HepG2 (cell line): Measurements from ENCODE around the gene ATP8A1. TPM values are rescaled to one million over a fixed set of nuclear protein-coding genes. Genes with fewer than 3 reads are reported as not detected.
A peak's percentile ranks its signal among the peaks of the same experiment; 100 is the strongest.

Experiments
- AGO2 ChIP-seq: fragments of 200-400 bp; formaldehyde crosslinking; optimal IDR thresholded peaks from 2 replicates; pipeline ENCODE3; 2017; ENCODE audit warnings: mild to moderate bottlenecking, low read depth, low read length, moderate library complexity
- AKAP8 ChIP-seq: sonication (generic); formaldehyde crosslinking; IDR thresholded peaks from 2 replicates; pipeline ENCODE4 v1.5.1; 2020; ENCODE audit warnings: mild to moderate bottlenecking, missing genetic modification reagents
- ATRX ChIP-seq: sonication (generic); formaldehyde crosslinking; IDR thresholded peaks from 2 replicates; pipeline ENCODE4 v1.4.0; 2020; ENCODE audit warnings: missing genetic modification reagents, borderline replicate concordance
- HOXD1 ChIP-seq: sonication (generic); formaldehyde crosslinking; IDR thresholded peaks from 2 replicates; pipeline ENCODE4 v1.5.0; 2020; ENCODE audit warnings: missing genetic modification reagents
- IRX3 ChIP-seq: sonication (generic); formaldehyde crosslinking; IDR thresholded peaks from 2 replicates; pipeline ENCODE4 v1.8.1; 2023; ENCODE audit warnings: mild to moderate bottlenecking, low read depth, missing genetic modification reagents, borderline replicate concordance
- KAT7 ChIP-seq: IDR thresholded peaks from 2 replicates; pipeline ENCODE4 v1.6.1; 2018; ENCODE audit warnings: borderline replicate concordance, missing compliant biosample characterization
- KLF13 ChIP-seq: sonication (generic); formaldehyde crosslinking; IDR thresholded peaks from 2 replicates; pipeline ENCODE4 v1.4.0; 2020; ENCODE audit warnings: mild to moderate bottlenecking, missing genetic modification reagents
- NR2F2 ChIP-seq: IDR thresholded peaks from 2 replicates; pipeline ENCODE4 v1.6.1; 2012; ENCODE audit warnings: low read depth, inconsistent platforms, borderline replicate concordance
- POLR2A ChIP-seq, 2 experiments: IDR thresholded peaks; 2 replicates each; pipeline ENCODE4 v1.6.1; 2011; ENCODE audit warnings: low read depth in 2 of 2, low read length in 2 of 2, mild to moderate bottlenecking in 1 of 2, moderate library complexity in 1 of 2; ENCODE audit not compliant: insufficient read depth in 1 of 2
- PPARG ChIP-seq: conservative IDR thresholded peaks from 2 replicates; pipeline ENCODE4 v1.6.1; 2016; ENCODE audit warnings: missing biosample characterization, missing genetic modification reagents
- RBM22 ChIP-seq: fragments of 200-400 bp; formaldehyde crosslinking; optimal IDR thresholded peaks from 2 replicates; pipeline ENCODE3; 2017; ENCODE audit warnings: mild to moderate bottlenecking, low read length, moderate library complexity
- REL ChIP-seq: sonication (generic); formaldehyde crosslinking; conservative IDR thresholded peaks from 2 replicates; pipeline ENCODE4 v1.8.0; 2022; ENCODE audit warnings: mild to moderate bottlenecking, missing genetic modification reagents, moderate library complexity
- STAT5B ChIP-seq: sonication (generic); formaldehyde crosslinking; IDR thresholded peaks from 2 replicates; pipeline ENCODE4 v1.4.0; 2020; ENCODE audit warnings: missing genetic modification reagents
- TRIM22 ChIP-seq: fragments of 450-650 bp; IDR thresholded peaks from 2 replicates; pipeline ENCODE4 v1.6.1; 2017
- ZNF160 ChIP-seq: sonication (generic); formaldehyde crosslinking; IDR thresholded peaks from 2 replicates; pipeline ENCODE4 v1.8.0; 2022; ENCODE audit warnings: mild to moderate bottlenecking, inconsistent platforms, missing genetic modification reagents
- ZNF282 ChIP-seq: fragments of 450-650 bp; IDR thresholded peaks from 2 replicates; pipeline ENCODE4 v1.6.1; 2018; ENCODE audit not compliant: partially characterized antibody
- ZNF331 ChIP-seq: sonication (generic); formaldehyde crosslinking; IDR thresholded peaks from 2 replicates; pipeline ENCODE4 v1.4.0; 2020; ENCODE audit warnings: missing genetic modification reagents
- ZNF451 ChIP-seq: sonication (generic); formaldehyde crosslinking; IDR thresholded peaks from 2 replicates; pipeline ENCODE4 v1.5.0; 2020; ENCODE audit warnings: mild to moderate bottlenecking, missing genetic modification reagents
- ZNF552 ChIP-seq: sonication (generic); formaldehyde crosslinking; IDR thresholded peaks from 2 replicates; pipeline ENCODE4 v1.9.0; 2022; ENCODE audit warnings: missing genetic modification reagents, mild to moderate bottlenecking, borderline replicate concordance
- ZNF879 ChIP-seq: sonication (generic); formaldehyde crosslinking; IDR thresholded peaks from 2 replicates; pipeline ENCODE4 v1.8.1; 2023; ENCODE audit warnings: missing genetic modification reagents
- polyA plus RNA-seq, 8 experiments: library from polyadenylated mRNA; depleted of rRNA in 3 of 8; stranded (reverse) in 7 of 8; unstranded in 1 of 8; fragments of >200 nt; fragmentation: Illumina TruSeq in 4 of 8; extraction: Trizol in 4 of 8; gene quantifications; 2 replicates each; pipeline versions ENCODE4 v1.2.1 to v1.2.3, GENCODE V29; 2011 to 2016; ENCODE audit warnings: low read depth in 4 of 8, missing spikeins in 1 of 8, mixed read lengths in 1 of 8; ENCODE audit not compliant: insufficient read depth in 1 of 8
- total RNA-seq, 5 experiments: library from RNA; depleted of rRNA; stranded (reverse); fragments of >200 nt; fragmentation: Illumina TruSeq; extraction: Trizol; gene quantifications; 2 replicates each; pipeline ENCODE4 v1.2.3, GENCODE V29; 2016; ENCODE audit warnings: low read depth in 1 of 5
- TF ChIP-seq, protein P1 (sequence below): sonication (generic); formaldehyde crosslinking; IDR thresholded peaks from 2 replicates; pipeline ENCODE4 v1.9.0; 2021; ENCODE audit warnings: missing genetic modification reagents, mild to moderate bottlenecking, borderline replicate concordance
- TF ChIP-seq, protein P2 (sequence below): sonication (generic); formaldehyde crosslinking; IDR thresholded peaks from 2 replicates; pipeline ENCODE4 v1.8.1; 2023; ENCODE audit warnings: missing genetic modification reagents, inconsistent platforms, borderline replicate concordance
- TF ChIP-seq, protein P3 (sequence below): sonication (generic); formaldehyde crosslinking; IDR thresholded peaks from 2 replicates; pipeline ENCODE4 v1.4.0; 2020; ENCODE audit warnings: missing genetic modification reagents, borderline replicate concordance

The ATP8A1 gene
- total and polyA plus RNA-seq, 2 of the 13 experiments (the other 11 are each of a cell fraction or from before 2014, with no cell fraction given), result 1.7 to 6.2 TPM

DNA sequence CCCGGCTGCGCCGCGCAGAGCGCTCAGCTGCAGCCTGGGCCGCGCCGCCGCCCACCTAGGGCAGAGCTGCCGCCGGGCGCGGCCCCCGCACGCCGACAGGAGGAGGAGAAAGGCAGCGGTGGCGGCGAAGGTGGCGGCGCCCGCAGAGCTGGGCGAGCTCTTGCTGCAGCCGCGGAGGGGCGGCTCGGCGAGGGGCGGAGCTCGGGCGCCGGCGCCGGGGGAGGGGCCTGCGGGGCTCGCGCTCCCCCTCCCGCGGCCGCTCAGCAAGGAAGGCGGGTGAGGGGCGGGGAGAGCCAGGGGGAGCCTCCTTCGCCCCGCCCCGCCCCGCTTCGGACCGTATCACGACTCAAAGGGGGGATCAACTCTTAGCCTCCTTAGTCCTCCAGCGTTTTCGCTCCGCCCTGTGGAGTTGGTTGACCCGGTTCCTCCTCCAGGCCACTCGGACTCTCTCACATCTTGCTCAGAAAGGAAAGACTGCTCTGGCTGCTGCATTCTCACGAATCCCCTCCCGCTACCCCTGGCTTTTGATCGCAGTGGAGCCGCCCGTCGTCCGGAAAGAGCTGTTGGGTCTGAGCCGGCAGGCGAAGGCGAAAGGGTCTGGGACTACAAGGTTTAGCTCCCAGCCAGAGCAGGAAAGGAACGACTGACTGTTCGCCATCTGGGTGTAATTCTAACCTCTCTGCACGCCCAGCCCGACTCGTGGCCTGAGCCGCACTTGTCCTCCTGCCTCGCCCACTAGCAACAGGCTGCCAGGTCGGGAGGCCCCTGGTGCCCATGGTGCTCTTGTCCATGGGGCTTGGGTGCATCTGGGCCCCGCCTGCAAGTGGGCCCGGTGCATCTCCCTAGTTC lies at the start of gene ATP8A1 (continued):
- TF ChIP-seq KLF13 (CRISPR knock-in tag) (no peak), RBM22 (no peak), ZNF282 (no peak), ZNF451 (CRISPR knock-in tag) (no peak; the same call in 1 of the 2 replicates), AKAP8 (CRISPR knock-in tag) (0 out of 2 replicates have a peak, but pooled peaks have one; percentile 45), POLR2A (IDR thresholded peaks at IDR 0.05; ENCODE audit: insufficient read depth in 1 of 2, low read depth in 2 of 2, low read length in 2 of 2) (peak; percentile 82 to 92), IRX3 (CRISPR knock-in tag) (0 out of 2 replicates have a peak, but pooled peaks have one; percentile 21), STAT5B (no peak), ZNF879 (CRISPR knock-in tag) (no peak), AGO2 (no peak), ZNF552 (CRISPR knock-in tag) (no peak), HOXD1 (CRISPR knock-in tag) (no peak), KAT7 (CRISPR knock-in tag) (peak; percentile 76; the same call in 1 of the 2 replicates), PPARG (CRISPR knock-in tag) (no peak), ZNF331 (peak; percentile 34; the same call in 1 of the 2 replicates), TRIM22 (no peak), NR2F2 (no peak), ATRX (CRISPR knock-in tag) (no peak), ZNF160 (0 out of 2 replicates have a peak, but pooled peaks have one; percentile 18), REL (peak; percentile 76; the same call in 1 of the 2 replicates)
- TF ChIP-seq, protein P1, sequence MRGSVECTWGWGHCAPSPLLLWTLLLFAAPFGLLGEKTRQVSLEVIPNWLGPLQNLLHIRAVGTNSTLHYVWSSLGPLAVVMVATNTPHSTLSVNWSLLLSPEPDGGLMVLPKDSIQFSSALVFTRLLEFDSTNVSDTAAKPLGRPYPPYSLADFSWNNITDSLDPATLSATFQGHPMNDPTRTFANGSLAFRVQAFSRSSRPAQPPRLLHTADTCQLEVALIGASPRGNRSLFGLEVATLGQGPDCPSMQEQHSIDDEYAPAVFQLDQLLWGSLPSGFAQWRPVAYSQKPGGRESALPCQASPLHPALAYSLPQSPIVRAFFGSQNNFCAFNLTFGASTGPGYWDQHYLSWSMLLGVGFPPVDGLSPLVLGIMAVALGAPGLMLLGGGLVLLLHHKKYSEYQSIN, result no peak
- TF ChIP-seq, protein P2, sequence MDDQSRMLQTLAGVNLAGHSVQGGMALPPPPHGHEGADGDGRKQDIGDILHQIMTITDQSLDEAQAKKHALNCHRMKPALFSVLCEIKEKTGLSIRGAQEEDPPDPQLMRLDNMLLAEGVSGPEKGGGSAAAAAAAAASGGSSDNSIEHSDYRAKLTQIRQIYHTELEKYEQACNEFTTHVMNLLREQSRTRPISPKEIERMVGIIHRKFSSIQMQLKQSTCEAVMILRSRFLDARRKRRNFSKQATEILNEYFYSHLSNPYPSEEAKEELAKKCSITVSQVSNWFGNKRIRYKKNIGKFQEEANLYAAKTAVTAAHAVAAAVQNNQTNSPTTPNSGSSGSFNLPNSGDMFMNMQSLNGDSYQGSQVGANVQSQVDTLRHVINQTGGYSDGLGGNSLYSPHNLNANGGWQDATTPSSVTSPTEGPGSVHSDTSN (CRISPR knock-in tag), result 0 out of 2 replicates have a peak, but pooled peaks have one; percentile 52
- TF ChIP-seq, protein P3, sequence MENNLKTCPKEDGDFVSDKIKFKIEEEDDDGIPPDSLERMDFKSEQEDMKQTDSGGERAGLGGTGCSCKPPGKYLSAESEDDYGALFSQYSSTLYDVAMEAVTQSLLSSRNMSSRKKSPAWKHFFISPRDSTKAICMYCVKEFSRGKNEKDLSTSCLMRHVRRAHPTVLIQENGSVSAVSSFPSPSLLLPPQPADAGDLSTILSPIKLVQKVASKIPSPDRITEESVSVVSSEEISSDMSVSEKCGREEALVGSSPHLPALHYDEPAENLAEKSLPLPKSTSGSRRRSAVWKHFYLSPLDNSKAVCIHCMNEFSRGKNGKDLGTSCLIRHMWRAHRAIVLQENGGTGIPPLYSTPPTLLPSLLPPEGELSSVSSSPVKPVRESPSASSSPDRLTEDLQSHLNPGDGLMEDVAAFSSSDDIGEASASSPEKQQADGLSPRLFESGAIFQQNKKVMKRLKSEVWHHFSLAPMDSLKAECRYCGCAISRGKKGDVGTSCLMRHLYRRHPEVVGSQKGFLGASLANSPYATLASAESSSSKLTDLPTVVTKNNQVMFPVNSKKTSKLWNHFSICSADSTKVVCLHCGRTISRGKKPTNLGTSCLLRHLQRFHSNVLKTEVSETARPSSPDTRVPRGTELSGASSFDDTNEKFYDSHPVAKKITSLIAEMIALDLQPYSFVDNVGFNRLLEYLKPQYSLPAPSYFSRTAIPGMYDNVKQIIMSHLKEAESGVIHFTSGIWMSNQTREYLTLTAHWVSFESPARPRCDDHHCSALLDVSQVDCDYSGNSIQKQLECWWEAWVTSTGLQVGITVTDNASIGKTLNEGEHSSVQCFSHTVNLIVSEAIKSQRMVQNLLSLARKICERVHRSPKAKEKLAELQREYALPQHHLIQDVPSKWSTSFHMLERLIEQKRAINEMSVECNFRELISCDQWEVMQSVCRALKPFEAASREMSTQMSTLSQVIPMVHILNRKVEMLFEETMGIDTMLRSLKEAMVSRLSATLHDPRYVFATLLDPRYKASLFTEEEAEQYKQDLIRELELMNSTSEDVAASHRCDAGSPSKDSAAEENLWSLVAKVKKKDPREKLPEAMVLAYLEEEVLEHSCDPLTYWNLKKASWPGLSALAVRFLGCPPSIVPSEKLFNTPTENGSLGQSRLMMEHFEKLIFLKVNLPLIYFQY (CRISPR knock-in tag), result peak; percentile 68; the same call in 1 of the 2 replicates
